HepG2 (cell line): ENCODE data around the gene ART4. TPM values are rescaled to one million over a fixed set of nuclear protein-coding genes. Genes with fewer than 3 reads are reported as not detected.

ENCODE experiments used
- ATAC-seq: fragments of 200-7000 bp; cut with Tn5 transposase; 3 replicates; pipeline ENCODE4 v1.9.1; 2020; ENCODE audit warnings: mild to moderate bottlenecking, moderate library complexity
- BruUV-seq: library from RNA; stranded (reverse); fragments of 400-500 nt; replicated peaks from 2 replicates; lab custom pipeline; 2021; lab: Mats Ljungman, UMichigan
- CTCF ChIA-PET: fragments of 300-600 bp; formaldehyde crosslinking; extraction: SDS; loops from one replicate; lab custom pipeline; 2021; ENCODE audit warnings: low total read pairs, inconsistent platforms, low intra/inter-chr PET ratio; lab: Yijun Ruan, JAX
- POLR2A ChIA-PET: fragments of 350-600 bp; sonication (Branson Sonifier 250); formaldehyde crosslinking; loops from one replicate; lab custom pipeline; 2020; ENCODE audit warnings: antibody characterized with exemption, inconsistent platforms; lab: Yijun Ruan, JAX
- DNase-seq: peaks from one replicate; pipeline ENCODE4 v3.0.0-alpha.2; 2015; ENCODE audit warnings: low spot score
- FAIRE-seq: peaks from 3 replicates; lab custom pipeline; 2011; peaks lifted over from hg19 to GRCh38; lab: Jason Lieb, UNC
- H2AFZ ChIP-seq: one replicate; pipeline ENCODE4 v1.6.1; 2011; ENCODE audit warnings: low read length, inconsistent platforms
- H3K27ac ChIP-seq: fragments of 300-600 bp; 3 replicates; pipeline ENCODE4 v1.8.0; 2011; ENCODE audit warnings: mixed run types, mild to moderate bottlenecking, mixed read lengths, low read length, inconsistent platforms; ENCODE audit not compliant: insufficient read depth; ENCODE audit errors: extremely low read length
- H3K27me3 ChIP-seq, 2 experiments: fragments of 200-600 bp in 1 of 2; 2 replicates in 1 of 2; 3 replicates in 1 of 2; pipeline versions ENCODE4 v1.6.0 to v1.8.0; 2011; ENCODE audit warnings: low read length in 2 of 2, mild to moderate bottlenecking in 2 of 2, moderate library complexity in 2 of 2, inconsistent platforms in 1 of 2; ENCODE audit not compliant: insufficient read depth in 2 of 2, control insufficient read depth in 1 of 2
- H3K36me3 ChIP-seq, 2 experiments: fragments of 200-600 bp in 1 of 2; replicated peaks in 1 of 2; 2 replicates in 1 of 2; 3 replicates in 1 of 2; pipeline versions ENCODE4 v1.5.1 to v1.8.0; 2011; ENCODE audit warnings: low read length in 2 of 2, inconsistent platforms in 1 of 2; ENCODE audit not compliant: insufficient read depth in 2 of 2, control insufficient read depth in 1 of 2
- H3K4me1 ChIP-seq: 2 replicates; pipeline ENCODE4 v1.5.1; 2012; ENCODE audit warnings: low read length, inconsistent platforms; ENCODE audit not compliant: insufficient read depth
- H3K4me2 ChIP-seq: 2 replicates; pipeline ENCODE4 v1.6.0; 2011; ENCODE audit warnings: low read depth, low read length, inconsistent platforms
- H3K4me3 ChIP-seq, 3 experiments: fragments of 200-600 bp in 1 of 3; sonication (generic), shearing (Covaris generic) in 1 of 3; replicated peaks in 1 of 3; 2 replicates each; pipeline ENCODE4 v1.5.1; 2011 to 2016; ENCODE audit warnings: low read length in 3 of 3, inconsistent platforms in 2 of 3, low read depth in 2 of 3, mild to moderate bottlenecking in 2 of 3, control low read depth in 1 of 3, mixed read lengths in 1 of 3; ENCODE audit not compliant: insufficient read depth in 1 of 3
- H3K79me2 ChIP-seq: one replicate; pipeline ENCODE4 v1.6.1; 2011; ENCODE audit warnings: low read length, inconsistent platforms; ENCODE audit not compliant: insufficient read depth
- H3K9ac ChIP-seq: 2 replicates; pipeline ENCODE4 v1.6.0; 2011; ENCODE audit warnings: mild to moderate bottlenecking, low read depth, low read length, inconsistent platforms; ENCODE audit not compliant: insufficient read depth
- H3K9me3 ChIP-seq: 2 replicates; pipeline ENCODE4 v1.5.1; 2012; ENCODE audit warnings: mild to moderate bottlenecking, low read length
- H4K20me1 ChIP-seq: 2 replicates; pipeline ENCODE4 v1.6.0; 2011; ENCODE audit warnings: inconsistent platforms, mild to moderate bottlenecking, low read length, moderate library complexity; ENCODE audit not compliant: insufficient read depth
- KAT7 ChIP-seq: IDR thresholded peaks from 2 replicates; pipeline ENCODE4 v1.6.1; 2018; ENCODE audit warnings: borderline replicate concordance, missing compliant biosample characterization
- RFXAP ChIP-seq: sonication (generic); formaldehyde crosslinking; IDR thresholded peaks from 2 replicates; pipeline ENCODE4 v1.4.0; 2020; ENCODE audit warnings: missing genetic modification reagents, borderline replicate concordance
- RXRB ChIP-seq: IDR thresholded peaks from 2 replicates; pipeline ENCODE4 v1.6.1; 2016; ENCODE audit warnings: borderline replicate concordance, missing genetic modification reagents, missing compliant biosample characterization
- TBL1XR1 ChIP-seq: fragments of 150-350 bp; IDR thresholded peaks from 2 replicates; pipeline ENCODE4 v1.6.1; 2014; ENCODE audit warnings: borderline replicate concordance, low read length; ENCODE audit not compliant: partially characterized antibody
- TCF7L2 ChIP-seq: IDR thresholded peaks from 2 replicates; pipeline ENCODE4 v1.6.1; 2011; ENCODE audit warnings: mild to moderate bottlenecking, low read depth, low read length, moderate library complexity
- TOPORS ChIP-seq: sonication (generic); formaldehyde crosslinking; IDR thresholded peaks from 2 replicates; pipeline ENCODE4 v1.8.0; 2023; ENCODE audit warnings: mild to moderate bottlenecking, missing genetic modification reagents
- ZBTB42 ChIP-seq: sonication (generic); formaldehyde crosslinking; IDR thresholded peaks from 2 replicates; pipeline ENCODE4 v1.5.0; 2020; ENCODE audit warnings: mild to moderate bottlenecking, missing genetic modification reagents
- ZFP62 ChIP-seq: sonication (generic); formaldehyde crosslinking; IDR thresholded peaks from 2 replicates; pipeline ENCODE4 v1.4.0; 2020; ENCODE audit warnings: missing genetic modification reagents
- ZFP82 ChIP-seq: sonication (generic); formaldehyde crosslinking; IDR thresholded peaks from 2 replicates; pipeline ENCODE4 v1.5.1; 2020; ENCODE audit warnings: mild to moderate bottlenecking, missing genetic modification reagents, borderline replicate concordance
- ZMAT3 ChIP-seq: sonication (generic); formaldehyde crosslinking; conservative IDR thresholded peaks from 2 replicates; pipeline ENCODE4 v1.7.0; 2021; ENCODE audit warnings: missing genetic modification reagents
- ZNF615 ChIP-seq: sonication (generic); formaldehyde crosslinking; IDR thresholded peaks from 2 replicates; pipeline ENCODE4 v1.5.0; 2020; ENCODE audit warnings: mild to moderate bottlenecking, missing genetic modification reagents, borderline replicate concordance
- in situ Hi-C: cut with HindIII; loops from 2 replicates; pipeline ENCODE4 v1.10.0; 2017; ENCODE audit warnings: low pct_unique_long_range_greater_than_20kb; ENCODE audit not compliant: extremely low pct_ligation_motif_present
- intact Hi-C: fragments of 100-400 bp; cut with micrococcal nuclease; formaldehyde crosslinking; loops from one replicate; pipeline ENCODE4 v1.10.0; 2022; ENCODE audit not compliant: unreplicated experiment
- polyA plus RNA-seq, 8 experiments: library from polyadenylated mRNA; depleted of rRNA in 3 of 8; stranded (reverse) in 7 of 8; unstranded in 1 of 8; fragments of >200 nt; fragmentation: Illumina TruSeq in 4 of 8; extraction: Trizol in 4 of 8; gene quantifications; 2 replicates each; pipeline versions ENCODE4 v1.2.1 to v1.2.3, GENCODE V29; 2011 to 2016; ENCODE audit warnings: low read depth in 4 of 8, missing spikeins in 1 of 8, mixed read lengths in 1 of 8; ENCODE audit not compliant: insufficient read depth in 1 of 8
- total RNA-seq, 5 experiments: library from RNA; depleted of rRNA; stranded (reverse); fragments of >200 nt; fragmentation: Illumina TruSeq; extraction: Trizol; gene quantifications; 2 replicates each; pipeline ENCODE4 v1.2.3, GENCODE V29; 2016; ENCODE audit warnings: low read depth in 1 of 5
- TF ChIP-seq, protein P1 (sequence below): sonication (generic); formaldehyde crosslinking; IDR thresholded peaks from 2 replicates; pipeline ENCODE4 v1.8.1; 2023; ENCODE audit warnings: mild to moderate bottlenecking, moderate library complexity, missing genetic modification reagents
- TF ChIP-seq, protein P2 (sequence below): sonication (generic); IDR thresholded peaks from 2 replicates; pipeline ENCODE4 v1.6.1; 2016; ENCODE audit warnings: low read depth, borderline replicate concordance

The ART4 gene
- total and polyA plus RNA-seq, 2 of the 13 experiments (the other 11 are each of a cell fraction or from before 2014, with no cell fraction given): 17.6 to 20.3 TPM

DNA sequence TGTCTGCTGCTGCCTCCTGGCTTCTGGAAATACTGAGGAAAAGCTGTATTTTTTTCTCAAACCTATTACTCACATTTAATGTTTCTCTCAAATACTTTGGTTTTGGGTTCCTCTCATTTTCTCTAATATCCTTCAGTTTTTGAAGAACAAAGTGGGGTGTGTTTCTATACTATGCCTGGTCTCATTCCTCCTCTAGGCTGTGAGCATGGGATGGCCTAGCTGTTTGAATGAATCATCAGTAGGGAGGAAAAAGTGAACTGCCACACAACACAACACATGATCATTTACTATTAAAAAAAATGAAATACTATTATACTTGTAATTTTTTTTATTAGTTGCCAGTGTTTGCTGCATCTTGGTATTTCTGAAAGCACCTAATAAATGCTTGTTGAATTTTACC is 18.1 kb downstream of the ART4 start:
- H3K9ac ChIP-seq: no peak overlapping the region
- H3K36me3 ChIP-seq: no peaks in the 10 kb centered on the region
- no TSS peak for BruUV-seq
- H3K9me3 ChIP-seq: no peaks in the 10 kb centered on the region
- no peak overlapping the region for H2AFZ ChIP-seq
- in situ Hi-C loops: no loop called here
- no peak overlapping the region for H3K4me2 ChIP-seq
- intact Hi-C loops: no loop called here
- no peaks in the 10 kb centered on the region for H3K27me3 ChIP-seq
- TF ChIP-seq ZFP62 (CRISPR knock-in tag): no peak
- TF ChIP-seq, protein P1, sequence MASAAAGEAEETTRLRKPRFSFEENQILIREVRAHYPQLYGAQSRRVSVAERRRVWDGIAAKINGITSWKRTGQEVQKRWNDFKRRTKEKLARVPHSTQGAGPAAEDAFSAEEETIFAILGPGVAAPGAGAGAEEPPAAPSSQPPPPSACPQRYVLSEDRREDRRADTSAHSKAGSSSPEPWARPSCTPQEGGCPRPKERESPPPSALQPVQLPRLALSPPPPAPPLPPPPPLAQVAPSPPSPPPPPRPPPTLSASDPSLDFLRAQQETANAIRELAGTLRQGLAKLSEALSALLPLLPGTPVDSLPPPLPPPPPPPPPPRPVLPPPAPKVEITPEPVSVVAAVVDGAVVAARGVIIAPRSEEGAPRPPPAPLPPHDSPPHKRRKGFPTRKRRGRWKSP (CRISPR knock-in tag): no peak
- TF ChIP-seq, protein P2, sequence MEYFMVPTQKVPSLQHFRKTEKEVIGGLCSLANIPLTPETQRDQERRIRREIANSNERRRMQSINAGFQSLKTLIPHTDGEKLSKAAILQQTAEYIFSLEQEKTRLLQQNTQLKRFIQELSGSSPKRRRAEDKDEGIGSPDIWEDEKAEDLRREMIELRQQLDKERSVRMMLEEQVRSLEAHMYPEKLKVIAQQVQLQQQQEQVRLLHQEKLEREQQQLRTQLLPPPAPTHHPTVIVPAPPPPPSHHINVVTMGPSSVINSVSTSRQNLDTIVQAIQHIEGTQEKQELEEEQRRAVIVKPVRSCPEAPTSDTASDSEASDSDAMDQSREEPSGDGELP: no peak
- no peak for TF ChIP-seq KAT7 (CRISPR knock-in tag)
- no peak for TF ChIP-seq RFXAP
- TF ChIP-seq ZFP82 (CRISPR knock-in tag): no peak
- TF ChIP-seq TOPORS (CRISPR knock-in tag): no peak
- TF ChIP-seq ZMAT3: no peak
- no peak for TF ChIP-seq ZBTB42 (CRISPR knock-in tag)
- no peak for TF ChIP-seq ZNF615 (CRISPR knock-in tag)
- TF ChIP-seq TCF7L2: no peak
- TF ChIP-seq RXRB (CRISPR knock-in tag): no peak
- TF ChIP-seq TBL1XR1: no peak
- TF ChIP-seq, all 625 proteins: peak for 0
- H3K4me3 ChIP-seq: no peak overlapping the region
- FAIRE-seq: no peak
- ATAC-seq: no peak
- POLR2A ChIA-PET: no interaction called here
- no peaks in the 10 kb centered on the region for H3K4me1 ChIP-seq
- H4K20me1 ChIP-seq: no peaks in the 10 kb centered on the region
- no peak for DNase-seq
- no peak overlapping the region for H3K27ac ChIP-seq
- no peaks in the 10 kb centered on the region for H3K79me2 ChIP-seq
- CTCF ChIA-PET: no interaction called here
